Keratinocyte (primary cell): ENCODE results near the gene RALGPS1. TPM values are rescaled to one million over a fixed set of nuclear protein-coding genes. Genes with fewer than 3 reads are reported as not detected.

ENCODE experiments used
- DNase-seq: peaks from one replicate; pipeline ENCODE4 v3.0.0-alpha.2; 2011; ENCODE audit warnings: low read depth, missing footprints, low spot score
- FAIRE-seq: peaks from 2 replicates; lab custom pipeline; 2011; peaks lifted over from hg19 to GRCh38; lab: Jason Lieb, UNC
- H2AFZ ChIP-seq: 2 replicates; pipeline ENCODE4 v1.6.0; 2012; ENCODE audit warnings: low read length, control low read depth, inconsistent platforms; ENCODE audit not compliant: control insufficient read depth
- H3K27ac ChIP-seq: 2 replicates; pipeline ENCODE4 v1.5.1; 2011; ENCODE audit warnings: low read length; ENCODE audit not compliant: control insufficient read depth, insufficient read depth
- H3K27me3 ChIP-seq: 3 replicates; pipeline ENCODE4 v1.6.0; 2011; ENCODE audit warnings: low read length; ENCODE audit not compliant: control insufficient read depth, insufficient read depth; ENCODE audit errors: extremely low read depth
- H3K36me3 ChIP-seq, 2 experiments: 2 replicates in 1 of 2; 3 replicates in 1 of 2; pipeline ENCODE4 v1.5.1; 2011; ENCODE audit warnings: low read length in 2 of 2, mild to moderate bottlenecking in 1 of 2; ENCODE audit not compliant: control insufficient read depth in 2 of 2, insufficient read depth in 2 of 2; ENCODE audit errors: extremely low read depth in 1 of 2
- H3K4me1 ChIP-seq: 3 replicates; pipeline ENCODE4 v1.5.1; 2011; ENCODE audit warnings: low read length; ENCODE audit not compliant: control insufficient read depth, insufficient read depth; ENCODE audit errors: extremely low read depth
- H3K4me2 ChIP-seq: 3 replicates; pipeline ENCODE4 v1.6.0; 2011; ENCODE audit warnings: low read depth, low read length; ENCODE audit not compliant: control insufficient read depth, insufficient read depth; ENCODE audit errors: extremely low read depth
- H3K4me3 ChIP-seq, 3 experiments: fragments of 200-600 bp in 1 of 3; sonication (generic) in 1 of 3; 2 replicates in 2 of 3; 3 replicates in 1 of 3; pipeline ENCODE4 v1.5.1; 2011 to 2016; ENCODE audit warnings: low read length in 3 of 3, mild to moderate bottlenecking in 3 of 3, control low read depth in 2 of 3, inconsistent platforms in 1 of 3, low read depth in 1 of 3, mixed read lengths in 1 of 3, mixed run types in 1 of 3, moderate library complexity in 1 of 3; ENCODE audit not compliant: control insufficient read depth in 2 of 3, insufficient read depth in 2 of 3; ENCODE audit errors: extremely low read depth in 1 of 3
- H3K79me2 ChIP-seq: 2 replicates; pipeline ENCODE4 v1.6.0; 2012; ENCODE audit warnings: low read length; ENCODE audit not compliant: control insufficient read depth, insufficient read depth
- H3K9ac ChIP-seq: 3 replicates; pipeline ENCODE4 v1.6.0; 2011; ENCODE audit warnings: low read length; ENCODE audit not compliant: control insufficient read depth, insufficient read depth; ENCODE audit errors: extremely low read depth
- H3K9me1 ChIP-seq: 3 replicates; pipeline ENCODE4 v1.6.0; 2011; ENCODE audit warnings: low read length; ENCODE audit not compliant: control insufficient read depth, insufficient read depth; ENCODE audit errors: extremely low read depth
- H3K9me3 ChIP-seq: 2 replicates; pipeline ENCODE4 v1.5.1; 2012; ENCODE audit warnings: low read depth, low read length; ENCODE audit not compliant: control insufficient read depth
- H4K20me1 ChIP-seq: 3 replicates; pipeline ENCODE4 v1.6.0; 2011; ENCODE audit warnings: low read length; ENCODE audit not compliant: control insufficient read depth, insufficient read depth; ENCODE audit errors: extremely low read depth
- EZH2 ChIP-seq: IDR thresholded peaks from one replicate; pipeline ENCODE4 v1.6.1; 2012; ENCODE audit warnings: inconsistent platforms, mild to moderate bottlenecking, low read length, moderate library complexity
- dilution Hi-C: fragments of 300-500 bp; cut with MboI; formaldehyde crosslinking; loops from one replicate; pipeline ENCODE4 v1.7.0; 2020; ENCODE audit warnings: low sequenced_read_pairs; ENCODE audit not compliant: extremely low pct_ligation_motif_present
- polyA plus RNA-seq, 5 experiments: library from polyadenylated mRNA; depleted of rRNA in 3 of 5; stranded (reverse) in 3 of 5; stranded (forward) in 1 of 5; unstranded in 1 of 5; fragments of >200 nt; gene quantifications; 1 replicate in 1 of 5; 2 replicates in 3 of 5; 3 replicates in 1 of 5; pipeline versions ENCODE4 v1.2.1 to v1.2.3, GENCODE V29; 2011 to 2012; ENCODE audit warnings: missing spikeins in 2 of 5, low read depth in 1 of 5, low replicate concordance in 1 of 5
- TF ChIP-seq, protein P1 (sequence below), 3 experiments: IDR thresholded peaks in 1 of 3; conservative IDR thresholded peaks in 1 of 3; optimal IDR thresholded peaks in 1 of 3; 2 replicates in 2 of 3; 3 replicates in 1 of 3; pipeline versions ENCODE3 to v1.5.1; 2011; ENCODE audit warnings: low read length in 3 of 3, mild to moderate bottlenecking in 3 of 3, moderate library complexity in 2 of 3, control low read depth in 1 of 3, inconsistent platforms in 1 of 3; ENCODE audit not compliant: insufficient read depth in 2 of 3; ENCODE audit errors: extremely low read depth in 1 of 3

The RALGPS1 gene
- polyA plus RNA-seq, 1 donor (not counting 4 experiments of a cell fraction or from before 2014, with no cell fraction given) = 0.56 TPM

DNA sequence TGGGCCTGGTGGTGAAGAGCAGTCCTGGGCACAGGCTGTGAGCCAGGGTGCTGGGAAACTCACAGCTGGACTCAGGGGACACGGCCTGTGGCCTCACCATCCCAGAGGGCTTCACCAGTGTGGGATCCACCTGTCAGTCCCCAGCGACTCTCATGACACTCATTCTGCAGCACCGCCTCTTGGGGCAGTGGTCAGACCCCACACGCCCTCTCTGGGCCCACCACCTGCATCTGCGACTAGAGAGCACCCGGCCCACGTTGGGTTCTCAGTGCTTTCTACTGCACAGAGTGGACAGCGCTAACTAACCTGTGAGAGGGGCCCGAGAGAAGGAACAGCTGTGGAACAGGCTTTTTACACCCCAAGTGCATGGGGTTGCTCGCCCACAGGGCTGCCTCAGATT is 304.2 kb downstream of the RALGPS1 start:
- DNase-seq (no peak), FAIRE-seq (no peak)
- no peaks in the 10 kb centered on the region for H3K79me2 ChIP-seq
- dilution Hi-C loops = no loop called here
- no peak overlapping the region for H3K9ac ChIP-seq
- H3K4me3 ChIP-seq = no peak overlapping the region
- peaks cover 7% of the 10 kb centered on the region for H3K4me1 ChIP-seq
- TF ChIP-seq, protein P1, sequence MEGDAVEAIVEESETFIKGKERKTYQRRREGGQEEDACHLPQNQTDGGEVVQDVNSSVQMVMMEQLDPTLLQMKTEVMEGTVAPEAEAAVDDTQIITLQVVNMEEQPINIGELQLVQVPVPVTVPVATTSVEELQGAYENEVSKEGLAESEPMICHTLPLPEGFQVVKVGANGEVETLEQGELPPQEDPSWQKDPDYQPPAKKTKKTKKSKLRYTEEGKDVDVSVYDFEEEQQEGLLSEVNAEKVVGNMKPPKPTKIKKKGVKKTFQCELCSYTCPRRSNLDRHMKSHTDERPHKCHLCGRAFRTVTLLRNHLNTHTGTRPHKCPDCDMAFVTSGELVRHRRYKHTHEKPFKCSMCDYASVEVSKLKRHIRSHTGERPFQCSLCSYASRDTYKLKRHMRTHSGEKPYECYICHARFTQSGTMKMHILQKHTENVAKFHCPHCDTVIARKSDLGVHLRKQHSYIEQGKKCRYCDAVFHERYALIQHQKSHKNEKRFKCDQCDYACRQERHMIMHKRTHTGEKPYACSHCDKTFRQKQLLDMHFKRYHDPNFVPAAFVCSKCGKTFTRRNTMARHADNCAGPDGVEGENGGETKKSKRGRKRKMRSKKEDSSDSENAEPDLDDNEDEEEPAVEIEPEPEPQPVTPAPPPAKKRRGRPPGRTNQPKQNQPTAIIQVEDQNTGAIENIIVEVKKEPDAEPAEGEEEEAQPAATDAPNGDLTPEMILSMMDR (optimal IDR thresholded peaks at IDR 0.05 in 1 of 3, IDR thresholded peaks at IDR 0.05 in 1 of 3, conservative IDR thresholded peaks at IDR 0.05 in 1 of 3; ENCODE audit: extremely low read depth in 1 of 3, insufficient read depth in 2 of 3, low read length in 3 of 3) = no peak
- TF ChIP-seq EZH2 = no peak
- H2AFZ ChIP-seq = no peak overlapping the region
- H3K9me3 ChIP-seq = no peaks in the 10 kb centered on the region
- H4K20me1 ChIP-seq = no peaks in the 10 kb centered on the region
- no peak overlapping the region for H3K4me2 ChIP-seq
- H3K36me3 ChIP-seq = no peaks in the 10 kb centered on the region
- no peaks in the 10 kb centered on the region for H3K9me1 ChIP-seq
- no peak overlapping the region for H3K27ac ChIP-seq
- peaks cover 17% of the 10 kb centered on the region for H3K27me3 ChIP-seq

DNA sequence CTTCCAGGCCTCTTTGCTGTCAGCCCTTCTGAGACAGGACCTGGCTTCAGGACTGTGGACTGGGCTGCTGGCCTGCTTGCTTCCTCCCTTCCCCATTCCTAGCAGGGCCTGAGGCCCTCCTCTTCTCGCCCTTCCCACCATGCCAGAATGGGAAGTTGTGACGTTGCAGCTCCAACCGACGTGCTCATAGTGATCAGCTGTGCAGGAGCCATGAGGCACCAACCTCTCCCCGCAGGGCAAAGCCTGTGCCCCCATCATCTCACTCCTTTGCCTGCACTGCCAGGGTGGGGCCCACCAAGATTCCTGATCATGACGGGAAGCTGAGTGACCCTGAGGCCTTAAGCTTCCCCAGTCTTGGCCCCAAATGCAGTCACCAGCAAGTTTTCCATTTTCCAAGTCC is 304.9 kb downstream of the RALGPS1 start:
- H4K20me1 ChIP-seq = no peaks in the 10 kb centered on the region
- no peak overlapping the region for H2AFZ ChIP-seq
- H3K9ac ChIP-seq = no peak overlapping the region
- peaks cover 20% of the 10 kb centered on the region for H3K27me3 ChIP-seq
- dilution Hi-C loops = no loop called here
- TF ChIP-seq, protein P1 (optimal IDR thresholded peaks at IDR 0.05 in 1 of 3, IDR thresholded peaks at IDR 0.05 in 1 of 3, conservative IDR thresholded peaks at IDR 0.05 in 1 of 3; ENCODE audit: extremely low read depth in 1 of 3, insufficient read depth in 2 of 3, low read length in 3 of 3) = no peak
- no peak for TF ChIP-seq EZH2
- no peaks in the 10 kb centered on the region for H3K79me2 ChIP-seq
- H3K9me3 ChIP-seq = no peaks in the 10 kb centered on the region
- no peaks in the 10 kb centered on the region for H3K36me3 ChIP-seq
- DNase-seq (no peak), FAIRE-seq (no peak)
- H3K4me2 ChIP-seq = no peak overlapping the region
- H3K27ac ChIP-seq = no peak overlapping the region
- H3K9me1 ChIP-seq = no peaks in the 10 kb centered on the region
- no peak overlapping the region for H3K4me3 ChIP-seq
- H3K4me1 ChIP-seq = peaks cover 10% of the 10 kb centered on the region
